Stimulated activated CD4-positive, alpha-beta T cell treated with anti-CD3 and anti-CD28 coated beads, Interleukin-2, amount 100 ng/mL, for 4 hours (primary cell): Measurements from ENCODE around the gene SGSM2.
"Not testable (repeated sequence)": the region's sequence is repeated elsewhere in the genome, so short reads cannot be mapped to it uniquely, and the experiment has no call there.

Source experiments
- DNase-seq: peaks from one replicate; pipeline ENCODE4 v3.0.0-alpha.2; 2020; ENCODE audit warnings: low read depth

Gene SGSM2

DNA sequence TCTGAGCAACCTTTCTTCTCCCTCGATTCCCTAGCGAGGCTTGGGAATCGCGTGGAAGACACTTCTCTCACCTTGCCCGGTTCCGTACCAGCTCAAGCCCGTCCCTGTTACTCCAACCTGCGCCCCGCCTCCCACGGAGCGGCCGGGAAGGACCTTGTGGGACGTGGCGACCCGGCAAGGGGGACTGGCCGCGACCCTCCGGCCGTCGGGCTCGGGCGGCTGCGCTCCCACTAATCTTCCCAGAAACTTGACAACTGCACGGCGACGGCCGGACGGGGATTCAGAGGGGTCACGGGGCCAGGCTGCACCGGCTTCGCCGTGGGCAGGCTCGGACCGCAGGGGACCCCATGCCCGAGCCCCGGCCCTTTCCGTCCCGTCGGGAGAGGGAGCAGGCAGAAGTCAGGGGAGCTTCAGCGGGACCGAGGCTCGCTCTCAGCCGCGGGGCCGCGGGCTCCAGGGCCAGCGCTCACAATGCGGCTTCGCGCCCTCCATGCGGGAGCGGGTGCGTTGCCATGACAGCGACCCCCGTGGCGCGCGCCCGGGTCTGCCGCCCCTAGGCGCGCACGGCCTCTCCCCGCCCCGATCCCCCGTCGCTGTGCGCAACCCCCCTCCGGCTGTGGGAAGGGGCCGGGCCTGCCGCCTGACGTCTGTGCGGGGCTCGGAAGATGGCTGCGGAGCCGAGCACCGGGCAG, at the start of gene SGSM2:
SGSM2 (plus strand) TSS at position 650 of the 692 bp plus-strand sequence. CDS start 188 bp downstream, outside the sequence.
- peak; percentile 60 for DNase-seq

GRCh38 chr17:2289878-2290478, 47.3 kb upstream of the SGSM2 start:
- DNase-seq: no peak

GRCh38 chr17:2292100-2292499, 45.2 kb upstream of the SGSM2 start:
- DNase-seq: no peak

DNA sequence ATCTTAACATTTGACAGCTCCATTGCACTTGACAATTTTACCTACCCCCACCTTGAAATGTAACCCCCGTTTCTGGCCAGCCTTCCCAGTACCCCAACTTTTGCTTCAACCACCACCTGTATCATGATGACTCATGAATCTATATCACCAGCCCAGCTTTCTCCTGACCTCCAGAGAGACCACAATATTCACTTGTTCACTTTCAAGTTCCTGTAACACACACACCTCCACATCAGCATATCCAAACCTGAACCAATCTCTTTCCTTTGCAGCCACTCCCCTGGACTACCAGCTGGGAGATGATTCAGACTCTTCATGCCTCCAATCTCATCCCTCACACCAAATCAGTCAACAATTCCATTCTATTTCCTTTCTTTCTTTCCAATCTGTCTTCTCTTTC, 41.7 kb upstream of the SGSM2 start:
- DNase-seq: no peak

DNA sequence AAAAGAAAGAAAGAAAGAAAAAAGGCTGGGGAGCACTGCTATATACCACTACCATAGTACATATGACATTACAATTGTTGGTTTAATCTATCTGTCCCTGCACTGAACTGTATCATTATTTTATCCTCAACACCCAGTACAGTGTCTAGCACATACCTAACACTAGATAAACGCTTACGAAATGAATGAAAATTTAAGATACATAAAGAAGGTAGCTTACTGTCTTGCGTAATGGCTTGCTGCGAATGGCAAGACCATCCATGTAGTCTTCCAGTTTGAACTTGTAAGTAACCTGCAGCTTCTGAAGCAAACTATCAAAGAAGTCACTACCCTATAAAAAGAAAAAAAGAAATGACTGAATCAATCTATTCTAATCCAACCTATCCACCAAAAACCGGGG, 40.3 kb upstream of the SGSM2 start:
- DNase-seq: no peak

DNA sequence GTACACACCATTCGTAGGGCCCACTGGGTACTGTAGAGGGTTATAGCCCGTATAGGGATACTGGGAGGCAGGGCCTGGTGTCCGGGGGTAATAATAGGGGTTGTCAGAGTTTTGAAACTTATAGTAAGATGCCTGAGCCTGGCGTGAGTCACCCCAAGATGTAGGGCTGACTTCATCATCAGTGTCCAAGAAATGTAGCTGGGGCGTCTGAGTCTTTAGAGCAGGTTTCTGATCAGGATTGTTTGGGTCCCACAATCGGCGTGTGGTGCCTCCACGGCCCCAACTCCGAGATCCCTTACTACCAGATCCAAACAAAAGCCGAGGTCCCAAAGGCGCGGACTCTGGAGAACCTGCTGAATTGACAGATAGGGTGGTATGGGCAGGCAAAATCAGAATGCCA, 38.2 kb upstream of the SGSM2 start:
- DNase-seq: no peak

DNA sequence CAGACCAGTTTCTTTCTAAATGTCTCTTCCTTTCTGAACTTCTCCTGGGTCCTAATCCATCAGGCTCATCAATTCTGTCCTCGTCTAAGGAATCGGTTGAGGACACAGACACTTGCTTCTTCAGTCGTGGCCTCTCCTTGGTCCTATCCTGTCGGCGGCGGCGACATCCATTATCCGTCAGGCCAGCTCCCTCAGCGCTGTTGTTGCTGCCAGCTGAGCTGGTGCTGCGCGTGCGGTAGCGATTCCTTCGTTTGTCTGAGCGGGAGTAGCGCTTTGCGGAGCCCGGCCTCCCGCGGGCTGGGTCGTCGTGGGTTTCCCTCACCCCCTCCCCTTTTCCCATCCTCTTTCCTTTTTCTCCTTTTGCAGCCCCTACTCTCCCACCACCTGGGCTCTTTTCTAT, 37.5 kb upstream of the SGSM2 start:
- DNase-seq: no peak

DNA sequence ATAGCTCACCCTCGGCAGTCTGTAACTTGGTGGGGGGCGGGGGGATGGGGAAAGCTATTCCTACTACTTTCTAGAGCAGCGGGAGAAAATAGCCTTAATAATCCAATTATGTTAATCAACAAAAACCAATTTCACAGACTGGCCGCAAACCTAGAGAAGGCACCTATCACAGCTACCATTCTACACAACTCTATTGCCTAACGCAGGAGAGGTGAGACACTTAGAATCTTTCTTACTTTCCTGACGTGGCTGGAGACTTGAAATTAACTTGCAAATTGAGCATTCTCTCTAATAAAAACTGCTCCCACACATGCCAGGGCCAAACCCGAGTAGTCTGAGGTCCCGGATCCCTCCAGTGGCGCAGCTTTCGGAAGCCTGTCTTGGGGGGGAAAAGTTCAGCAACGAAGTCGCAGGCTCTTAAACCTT, 34.5 kb upstream of the SGSM2 start:
- DNase-seq: no peak

DNA sequence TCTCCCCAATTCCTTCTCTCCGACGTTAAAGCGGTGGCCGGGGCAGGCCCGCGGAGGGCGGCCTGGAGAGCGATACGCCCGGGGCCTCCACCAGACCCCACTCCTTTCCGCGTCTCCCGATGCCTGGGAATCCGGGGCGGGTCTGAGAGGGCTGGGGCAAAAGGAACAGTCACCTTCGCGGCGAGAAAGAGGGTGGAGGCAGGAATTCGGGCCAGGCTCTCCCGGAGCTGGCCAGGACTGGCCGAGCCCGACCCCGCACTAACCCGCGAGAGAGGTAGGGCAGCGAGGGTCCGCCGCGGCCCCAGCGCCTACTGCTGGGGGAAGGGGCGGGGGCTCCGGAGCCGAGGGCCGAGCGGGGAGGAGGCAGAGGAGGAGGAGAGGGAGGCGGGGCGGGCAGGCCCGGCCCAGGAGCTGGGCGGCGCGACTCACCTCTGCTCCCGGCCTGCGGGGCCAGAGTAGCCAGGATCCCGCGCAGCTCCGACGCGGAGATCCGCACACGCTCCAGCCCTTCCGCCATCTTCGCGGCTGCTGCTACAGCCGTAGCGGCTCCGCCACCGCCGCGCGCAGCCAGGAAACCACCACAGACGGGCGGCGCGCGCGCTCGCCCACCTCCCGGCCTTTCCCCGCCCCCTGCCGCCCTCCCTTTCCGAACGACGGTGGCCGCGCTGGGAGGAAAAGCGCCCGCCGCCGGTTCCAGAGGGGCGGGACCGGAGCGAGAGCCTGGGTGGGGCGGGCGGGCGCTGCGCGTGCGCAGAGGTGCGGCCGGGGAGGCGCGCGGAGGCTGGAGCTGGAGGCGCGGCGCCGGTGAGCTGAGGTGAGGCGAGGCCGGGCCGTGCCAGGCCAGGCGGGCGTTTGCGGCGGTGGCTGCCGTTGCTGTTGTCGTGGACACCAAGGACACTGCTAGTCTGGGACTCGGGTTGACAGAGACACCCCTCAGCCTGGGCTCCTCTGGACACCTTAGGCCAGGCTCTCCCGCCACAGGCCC, 33.8 kb upstream of the SGSM2 start, which contains the start of the genes SMG6 and SRR:
SMG6 (minus strand) TSS at position 582 of the 985 bp plus-strand sequence; CDS start at position 517, 65 bp downstream.
SRR (plus strand) TSS at position 747 of the 985 bp plus-strand sequence. CDS start 11,611 bp downstream, outside the sequence.
- DNase-seq: peak; percentile 93

DNA sequence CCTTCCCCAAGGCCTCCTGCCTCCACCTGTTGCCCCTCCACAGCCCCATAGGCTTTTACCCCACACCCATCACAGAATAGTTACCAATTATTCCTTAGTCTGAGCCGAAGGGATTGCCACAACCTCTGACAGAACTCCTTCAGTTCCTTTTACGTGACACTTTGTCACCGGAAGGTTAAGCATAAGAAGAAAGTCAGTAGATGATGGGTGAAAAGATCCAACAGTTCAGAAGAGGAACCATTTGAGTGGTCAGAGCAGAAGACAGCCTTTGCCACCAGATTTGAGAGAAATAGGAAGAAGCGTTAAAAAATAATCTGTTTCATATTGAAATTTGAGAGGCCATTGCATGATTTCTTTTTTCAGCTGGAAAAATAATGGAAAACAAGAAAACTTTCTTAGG, 32.4 kb upstream of the SGSM2 start:
- DNase-seq: no peak

GRCh38 chr17:2309338-2310154, 27.8 kb upstream of the SGSM2 start:
- no peak for DNase-seq

- DNase-seq: no peak
These were observed 24.6 kb upstream of the SGSM2 start for GRCh38 chr17:2312736-2313135.

- DNase-seq: not testable (repeated sequence)
These were observed 20.4 kb upstream of the SGSM2 start for GRCh38 chr17:2316916-2317205.

DNA sequence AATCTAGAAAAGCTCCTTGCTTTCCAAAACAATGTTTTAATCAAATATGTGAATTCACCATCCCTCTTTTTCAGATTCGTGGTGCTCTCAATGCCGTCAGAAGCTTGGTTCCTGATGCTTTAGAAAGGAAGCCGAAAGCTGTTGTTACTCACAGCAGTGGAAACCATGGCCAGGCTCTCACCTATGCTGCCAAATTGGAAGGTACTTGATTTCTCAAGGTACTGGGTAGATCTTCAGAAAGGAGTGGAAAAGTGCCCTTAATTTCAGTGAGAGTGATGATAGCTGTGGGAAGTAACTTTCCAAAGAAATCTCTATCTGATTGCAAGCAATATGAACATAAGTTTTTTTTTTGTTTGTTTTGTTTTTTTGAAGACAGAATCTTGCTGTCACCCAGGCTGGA, 19.5 kb upstream of the SGSM2 start:
- DNase-seq: no peak

DNA sequence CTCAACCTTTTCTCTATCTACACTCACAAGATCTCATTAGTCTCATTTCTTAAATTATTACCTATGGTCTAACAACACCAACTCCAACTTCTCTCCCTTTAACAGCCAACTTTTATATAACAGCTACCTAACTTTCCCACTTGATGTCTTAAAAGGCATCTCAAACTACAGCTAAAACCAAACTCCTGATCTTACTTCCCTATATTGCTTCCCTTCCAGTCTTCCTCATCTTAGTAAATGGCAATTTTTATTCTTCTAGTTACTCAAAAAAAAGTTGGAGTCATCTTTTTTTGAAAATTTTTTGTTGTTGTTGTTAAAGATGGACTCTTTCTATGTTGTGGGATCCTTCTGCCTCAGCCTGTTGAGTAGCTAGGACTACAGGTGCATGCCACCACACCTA, 18.2 kb upstream of the SGSM2 start:
- no peak for DNase-seq

DNA sequence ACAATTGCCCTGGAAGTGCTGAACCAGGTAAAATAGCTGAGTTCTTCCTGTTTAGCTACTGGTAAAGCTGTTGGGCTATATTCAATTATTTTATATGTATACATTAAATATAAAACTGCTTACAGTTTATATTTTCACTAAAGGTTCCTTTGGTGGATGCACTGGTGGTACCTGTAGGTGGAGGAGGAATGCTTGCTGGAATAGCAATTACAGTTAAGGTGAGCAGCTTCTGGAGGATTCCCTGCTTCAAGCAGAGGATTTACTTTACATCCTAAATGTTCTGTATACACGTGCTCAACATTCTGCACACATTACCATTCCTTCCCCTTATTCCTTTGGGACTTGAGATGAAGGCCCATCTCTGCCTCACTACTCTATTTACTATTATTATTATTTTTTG, 15.9 kb upstream of the SGSM2 start:
- DNase-seq: no peak

GRCh38 chr17:2323629-2324314, 13.5 kb upstream of the SGSM2 start:
- no peak for DNase-seq

DNA sequence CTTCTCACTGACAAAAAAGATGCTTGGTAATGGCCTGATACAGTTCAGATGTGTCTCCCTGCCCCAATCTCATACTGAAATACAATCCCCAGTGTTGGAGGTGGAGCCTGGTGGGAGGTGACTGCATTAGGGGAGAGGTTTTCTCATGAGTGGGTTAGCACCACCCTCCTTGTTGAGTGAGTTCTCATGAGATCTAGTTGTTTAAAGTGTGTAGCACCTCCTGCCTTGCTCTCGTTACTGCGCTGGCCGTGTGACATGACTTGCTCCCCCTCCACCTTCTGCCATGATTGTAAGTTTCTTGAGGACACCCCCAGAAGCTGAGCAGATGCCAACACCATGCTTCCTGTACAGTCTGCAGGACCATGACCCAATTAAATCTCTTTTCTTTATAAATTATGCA, 6.0 kb upstream of the SGSM2 start:
- DNase-seq: no peak

- no peak for DNase-seq
These were observed 1.5 kb upstream of the SGSM2 start for GRCh38 chr17:2335726-2336214.

DNA sequence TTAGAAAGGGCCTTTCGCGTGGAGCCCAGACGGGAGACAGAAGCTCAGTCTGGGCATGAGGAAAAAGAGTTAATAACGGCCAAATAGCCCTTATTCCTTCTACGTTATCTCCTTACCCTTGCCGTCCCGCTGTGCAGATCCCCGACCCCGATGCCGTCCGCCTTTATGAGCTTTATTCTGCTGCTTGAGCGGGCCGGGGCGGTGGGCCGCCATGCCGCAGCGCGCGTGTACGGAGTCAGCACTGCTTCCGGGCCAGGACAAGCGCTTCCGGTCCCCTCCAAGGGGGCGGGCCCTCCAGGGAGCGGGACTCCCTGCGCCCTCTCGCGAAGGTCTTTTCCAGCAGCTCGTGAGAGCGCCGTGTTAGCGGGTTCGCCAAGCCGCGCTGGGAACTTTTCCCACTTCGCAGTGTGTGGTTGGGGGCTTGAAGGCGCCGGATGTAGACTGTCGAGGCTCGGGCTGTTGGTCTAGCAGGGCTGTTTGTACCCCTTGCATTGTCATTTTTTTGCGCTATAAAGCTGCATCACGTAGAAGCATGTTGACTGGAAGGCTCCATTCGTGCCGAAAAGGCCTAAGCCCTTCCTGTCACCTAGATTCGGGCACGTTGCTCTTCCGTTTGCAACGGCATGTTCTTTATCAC, 968 bp upstream of the SGSM2 start, which contains the start of gene TSR1:
TSR1 (minus strand) TSS at position 243 of the 637 bp plus-strand sequence; CDS start at position 213, 30 bp downstream.
- peak; percentile 85 for DNase-seq
